ENCODE data around the gene NTRK3.

The NTRK3 gene

GRCh38 chr15:88118035-88118434 is 138.5 kb downstream of the NTRK3 start:
- DNase-seq = no peak

GRCh38 chr15:88115486-88116152 is 140.9 kb downstream of the NTRK3 start:
- no peak for DNase-seq

GRCh38 chr15:88113613-88114308 is 142.8 kb downstream of the NTRK3 start:
- no peak for DNase-seq

GRCh38 chr15:88108991-88109390 is 147.5 kb downstream of the NTRK3 start:
- DNase-seq = no peak

GRCh38 chr15:88108477-88108876 is 148.1 kb downstream of the NTRK3 start:
- no peak for DNase-seq

- DNase-seq = no peak
Observed at GRCh38 chr15:88106074-88106473, 150.5 kb downstream of the NTRK3 start.

GRCh38 chr15:88104357-88104756 is 152.2 kb downstream of the NTRK3 start:
- DNase-seq = no peak

- no peak for DNase-seq
Observed at GRCh38 chr15:88100181-88100580, 156.4 kb downstream of the NTRK3 start.

- no peak for DNase-seq
Observed at GRCh38 chr15:88098361-88098760, 158.2 kb downstream of the NTRK3 start.

GRCh38 chr15:88091444-88092016 is 165.0 kb downstream of the NTRK3 start:
- no peak for DNase-seq

- no peak for DNase-seq
Observed at GRCh38 chr15:88090481-88091011, 166.0 kb downstream of the NTRK3 start.

GRCh38 chr15:88089731-88090130 is 166.8 kb downstream of the NTRK3 start:
- no peak for DNase-seq

GRCh38 chr15:88089024-88089620 is 167.4 kb downstream of the NTRK3 start:
- no peak for DNase-seq

- DNase-seq = no peak
Observed at GRCh38 chr15:88083811-88084760, 172.5 kb downstream of the NTRK3 start.

GRCh38 chr15:88080616-88081015 is 175.9 kb downstream of the NTRK3 start:
- no peak for DNase-seq

GRCh38 chr15:88077296-88078020 is 179.1 kb downstream of the NTRK3 start:
- DNase-seq = no peak

GRCh38 chr15:88076328-88076727 is 180.2 kb downstream of the NTRK3 start:
- no peak for DNase-seq

GRCh38 chr15:88075102-88075501 is 181.4 kb downstream of the NTRK3 start:
- DNase-seq = no peak

- no peak for DNase-seq
Observed at GRCh38 chr15:88074386-88074785, 182.2 kb downstream of the NTRK3 start.

GRCh38 chr15:88073391-88073691 is 183.2 kb downstream of the NTRK3 start:
- no peak for DNase-seq

GRCh38 chr15:88072598-88073390 is 183.7 kb downstream of the NTRK3 start:
- no peak for DNase-seq

Data from activated CD4-positive, alpha-beta T cell treated with anti-CD3 and anti-CD28 coated beads, Interleukin-2, amount 50 U/mL, for 48 hours (primary cell).